Stimulated activated CD8-positive, alpha-beta memory T cell treated with anti-CD3 and anti-CD28 coated beads, Interleukin-4, amount 100 ng/mL, for 4 hours (primary cell): Measurements from ENCODE around the gene PKP1.

Experiments used
- DNase-seq, 2 donors: peaks; one replicate each; pipeline ENCODE4 v3.0.0-alpha.2; 2020; ENCODE audit warnings: low read depth in 2 of 2, low spot score in 1 of 2

Gene PKP1

DNA sequence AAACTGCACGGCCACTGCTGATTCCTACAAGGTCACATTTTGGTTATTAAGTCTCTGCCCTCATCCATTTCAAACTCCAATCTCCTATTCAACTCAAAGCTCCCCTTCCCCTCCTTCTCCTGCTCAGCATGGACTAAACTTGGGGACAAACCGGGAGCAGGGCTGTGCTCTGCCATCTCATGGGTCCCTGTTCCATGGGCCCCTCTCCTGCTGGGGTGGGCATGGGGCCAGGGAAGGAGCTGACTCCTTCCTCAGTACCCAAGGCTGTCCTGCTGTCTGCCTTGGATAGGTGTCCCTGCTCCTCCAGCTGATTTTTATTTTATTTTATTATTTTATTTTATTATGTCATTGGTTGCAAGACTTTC is 67.0 kb downstream of the PKP1 start:
- no peak for DNase-seq

DNA sequence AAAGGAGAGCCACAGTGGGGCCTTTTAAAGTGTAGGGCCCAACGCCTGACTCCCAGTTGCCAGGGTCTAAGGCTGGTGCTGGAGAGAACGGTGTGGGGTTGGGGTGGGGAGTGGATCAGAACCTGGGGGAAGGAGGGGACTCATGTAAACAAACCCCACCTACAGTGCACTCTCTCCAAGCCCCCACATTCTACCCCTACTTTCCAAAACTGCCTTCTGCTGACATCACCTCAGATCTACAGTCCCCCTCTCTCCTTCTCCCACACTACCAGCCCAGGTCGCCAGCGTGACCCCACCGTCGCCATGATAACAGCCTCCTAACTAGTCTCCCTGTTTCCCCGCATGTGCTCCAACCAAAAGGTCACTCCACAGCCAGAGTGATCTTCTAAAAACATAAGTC is 67.6 kb downstream of the PKP1 start:
- no peak for DNase-seq

DNA sequence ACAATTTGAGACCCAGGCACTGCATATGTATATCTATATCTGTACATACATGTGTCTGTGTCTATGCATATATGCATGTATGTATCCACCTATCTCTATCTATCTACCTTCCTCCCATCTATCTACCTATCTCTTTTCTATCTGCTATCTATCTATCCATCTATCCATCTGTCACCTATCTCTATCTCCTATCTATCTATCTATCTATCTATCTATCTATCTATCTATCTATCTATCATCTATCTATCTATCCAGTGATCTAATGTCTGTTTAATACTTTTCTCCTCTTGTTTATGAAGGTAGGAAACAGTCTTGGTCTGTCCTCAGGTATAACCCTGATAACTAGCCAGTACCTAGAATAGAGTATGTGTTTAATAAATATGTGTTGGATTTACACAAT is 68.3 kb downstream of the PKP1 start:
- no peak for DNase-seq

DNA sequence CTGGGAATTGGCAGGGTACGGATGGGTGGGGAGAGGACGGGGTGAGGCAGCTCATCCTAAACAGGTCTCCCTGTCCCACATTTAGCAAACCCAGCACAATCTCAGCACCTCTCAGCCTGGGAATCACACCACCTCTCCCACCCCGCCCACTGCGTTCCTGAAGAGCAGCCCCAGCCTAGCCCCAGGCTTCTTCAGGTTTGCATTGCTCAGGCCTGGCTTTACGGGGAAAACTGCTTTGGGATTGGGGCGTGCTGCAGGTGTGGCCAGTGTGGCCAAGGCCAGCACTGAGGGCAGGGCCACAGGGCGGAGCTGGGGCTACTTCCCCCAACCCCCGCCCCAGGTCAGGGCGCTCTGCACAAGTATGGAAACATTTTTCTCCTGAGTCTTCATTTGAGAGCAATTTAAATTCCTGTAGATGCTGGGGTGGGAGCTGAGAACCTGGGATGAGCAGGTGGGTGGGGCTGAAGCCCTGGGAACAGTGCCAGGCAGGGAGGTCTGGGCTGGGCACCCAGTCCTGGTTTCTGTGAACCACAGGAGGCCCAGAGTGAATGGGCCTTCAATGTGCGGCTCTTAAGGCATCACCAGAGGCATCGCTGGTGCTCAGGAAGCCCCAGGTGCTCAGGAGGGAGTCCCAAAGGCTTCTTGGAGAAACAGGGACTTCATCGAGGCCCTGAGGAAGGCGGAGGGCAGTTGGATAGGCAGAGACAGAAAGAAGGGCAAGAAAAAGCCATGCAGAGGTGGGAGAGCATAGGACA is 70.1 kb downstream of the PKP1 start:
- no peak for DNase-seq

DNA sequence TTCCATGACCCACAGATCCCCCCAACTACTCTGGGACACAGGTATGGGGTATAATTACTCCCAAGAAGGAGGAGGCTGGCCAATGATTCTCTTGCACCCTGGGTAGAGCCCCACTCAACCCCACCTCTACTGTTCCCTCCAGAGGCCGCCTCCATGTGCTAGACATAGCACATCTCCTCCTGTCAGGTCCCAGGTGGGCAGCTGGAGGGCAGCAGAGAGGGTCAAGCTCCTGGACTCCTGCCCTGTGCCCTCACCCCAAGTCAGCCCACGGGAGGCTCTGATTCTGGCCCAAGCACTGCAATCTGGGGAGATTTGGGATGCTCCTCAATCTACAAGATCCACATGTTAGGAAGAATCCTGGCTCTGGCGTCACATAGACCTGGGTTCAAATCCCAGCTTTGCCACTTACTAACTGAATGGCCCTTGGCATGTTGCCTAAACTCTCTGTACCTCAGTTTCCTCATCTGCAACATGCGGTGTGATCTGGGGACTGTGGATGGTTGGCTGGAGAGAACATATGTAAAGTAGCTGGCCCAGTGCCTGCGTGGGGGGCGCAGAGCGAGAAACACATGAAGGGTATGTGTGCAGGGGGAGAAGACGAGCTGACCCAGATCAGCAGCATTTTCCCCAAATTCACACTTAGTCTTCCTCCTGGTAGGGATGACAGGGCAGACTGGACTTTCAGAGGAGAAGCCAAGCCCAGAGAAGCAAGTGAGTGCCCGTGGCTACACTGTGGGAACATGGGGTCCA is 71.0 kb downstream of the PKP1 start:
- DNase-seq, result no peak

DNA sequence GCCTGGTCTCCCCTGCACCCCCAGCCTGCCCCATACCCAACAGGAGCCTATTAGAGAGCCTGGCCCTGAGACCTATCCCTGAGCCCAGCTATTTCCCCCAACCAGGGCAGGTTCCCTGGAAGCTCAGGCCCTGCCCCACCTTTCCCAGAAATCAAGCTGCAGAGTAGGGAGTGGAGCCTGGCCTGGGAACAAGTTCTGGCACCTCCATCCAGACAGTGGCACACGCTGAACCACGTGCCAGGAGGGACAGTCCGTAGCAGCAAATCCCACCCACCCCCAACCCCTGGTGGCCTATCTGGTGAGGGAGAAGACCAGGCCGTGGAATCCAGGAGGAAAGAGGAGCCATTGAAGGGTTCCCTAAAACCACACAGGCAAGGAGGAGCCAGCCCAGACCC is 71.6 kb downstream of the PKP1 start:
- no peak for DNase-seq

DNA sequence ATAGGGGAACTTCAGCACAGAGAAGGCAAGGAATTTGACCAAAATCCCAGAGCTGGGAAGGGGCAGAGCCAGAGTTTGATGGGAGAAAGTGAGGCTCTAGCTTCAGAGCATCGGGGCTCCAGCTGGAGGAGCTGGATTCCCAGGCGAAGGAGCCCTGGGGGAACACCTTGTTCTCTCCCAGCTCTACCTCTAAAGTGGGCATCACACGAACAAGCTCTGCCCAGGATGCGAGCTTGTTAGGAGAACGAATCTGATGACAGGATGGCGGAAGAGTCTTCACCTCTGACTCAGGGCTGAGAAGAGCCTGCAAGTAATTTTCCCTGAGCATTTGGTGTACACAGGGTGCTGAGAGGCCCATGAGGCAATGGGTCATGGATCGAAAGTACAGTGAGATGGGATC is 72.2 kb downstream of the PKP1 start:
- DNase-seq, result no peak

DNA sequence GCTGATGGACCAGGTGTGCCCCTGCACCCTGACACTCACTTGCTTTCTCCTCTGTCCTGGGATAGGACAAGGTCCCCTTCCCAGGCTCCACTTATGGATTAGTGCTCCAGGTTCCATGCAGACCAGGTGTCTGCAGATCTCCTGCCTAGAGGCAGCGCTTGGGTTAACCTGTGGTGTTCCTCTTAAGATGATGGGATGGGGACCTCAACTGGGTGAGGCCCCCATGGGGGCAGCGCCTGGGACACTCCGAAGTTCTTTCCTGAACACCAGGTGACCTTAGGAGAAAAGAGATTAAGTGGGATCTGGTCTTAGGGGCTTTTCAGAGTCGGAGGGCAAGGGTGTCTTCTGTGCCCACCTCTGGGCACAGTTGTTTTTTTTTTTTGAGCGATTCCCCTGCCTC is 72.9 kb downstream of the PKP1 start:
- no peak for DNase-seq

DNA sequence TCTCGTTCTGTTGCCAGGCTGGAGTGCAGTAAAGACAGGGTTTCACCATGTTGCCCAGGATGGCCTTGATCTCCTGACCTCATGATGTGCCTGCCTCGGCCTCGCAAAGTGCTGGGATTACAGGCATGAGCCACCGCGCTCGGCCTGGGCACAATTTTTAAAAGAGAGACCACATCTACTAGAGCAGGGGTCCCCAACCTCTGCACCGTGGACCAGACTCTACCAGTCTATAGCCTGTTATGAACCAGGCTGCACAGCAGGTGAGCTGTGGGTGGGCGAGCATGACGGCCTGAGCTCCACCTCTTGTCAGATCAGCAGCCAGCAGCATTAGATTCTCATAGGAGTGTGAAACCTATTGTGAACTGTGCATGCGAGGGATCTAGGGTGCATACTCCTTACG is 73.4 kb downstream of the PKP1 start:
- no peak for DNase-seq

DNA sequence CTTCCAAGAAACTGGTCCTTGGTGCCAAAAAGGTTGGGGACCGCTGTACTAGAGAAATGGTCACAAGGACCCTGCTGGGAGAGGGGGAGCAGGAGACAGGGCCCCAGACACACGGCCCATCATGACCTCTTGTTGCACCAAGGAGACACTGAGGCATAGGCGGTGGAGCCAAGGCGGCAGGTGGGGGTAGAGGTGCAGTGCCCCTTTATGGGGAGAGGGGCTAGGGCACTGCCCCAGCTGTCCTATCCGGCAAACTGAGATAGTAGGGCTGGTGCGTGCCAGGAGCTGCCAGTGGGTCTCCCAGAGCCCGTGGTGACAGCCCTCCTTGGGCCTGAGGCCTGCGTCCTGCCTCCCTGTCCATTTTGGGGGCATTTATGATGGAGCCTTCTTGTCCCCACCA is 73.9 kb downstream of the PKP1 start:
- DNase-seq, result no peak

DNA sequence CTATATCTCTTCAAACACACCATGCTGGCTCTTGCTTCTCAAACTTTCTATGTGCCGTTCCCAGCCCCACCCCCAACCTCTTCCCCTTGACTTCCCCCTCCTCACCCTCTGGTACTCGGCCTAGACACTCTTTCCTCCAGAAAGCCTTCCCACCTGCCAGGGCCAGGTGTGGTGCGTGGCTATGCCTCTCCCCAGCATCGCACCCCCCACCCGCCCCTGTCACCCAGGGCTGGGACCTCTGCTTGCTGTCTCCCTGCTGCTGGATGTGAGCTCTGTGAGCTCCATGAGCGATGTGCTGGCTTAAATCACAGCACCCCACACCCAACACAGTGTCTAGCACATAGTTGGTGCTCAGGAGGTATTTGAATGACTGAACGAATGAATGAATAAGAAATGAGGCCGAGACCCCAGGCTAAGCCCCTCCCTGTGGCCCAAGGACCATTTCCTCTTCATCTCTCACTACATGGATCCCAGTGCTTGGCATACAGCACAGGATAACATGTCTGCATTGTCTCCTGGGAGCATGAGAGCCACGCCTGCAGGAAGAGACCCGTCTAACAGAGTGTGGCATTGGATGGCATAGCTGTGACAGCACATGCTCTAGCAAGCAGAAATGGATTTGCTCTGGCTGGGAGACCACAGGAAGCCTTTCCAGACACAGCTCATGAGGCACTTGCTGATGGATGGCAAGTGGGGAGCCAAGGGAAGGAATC is 74.5 kb downstream of the PKP1 start:
- DNase-seq, result no peak

DNA sequence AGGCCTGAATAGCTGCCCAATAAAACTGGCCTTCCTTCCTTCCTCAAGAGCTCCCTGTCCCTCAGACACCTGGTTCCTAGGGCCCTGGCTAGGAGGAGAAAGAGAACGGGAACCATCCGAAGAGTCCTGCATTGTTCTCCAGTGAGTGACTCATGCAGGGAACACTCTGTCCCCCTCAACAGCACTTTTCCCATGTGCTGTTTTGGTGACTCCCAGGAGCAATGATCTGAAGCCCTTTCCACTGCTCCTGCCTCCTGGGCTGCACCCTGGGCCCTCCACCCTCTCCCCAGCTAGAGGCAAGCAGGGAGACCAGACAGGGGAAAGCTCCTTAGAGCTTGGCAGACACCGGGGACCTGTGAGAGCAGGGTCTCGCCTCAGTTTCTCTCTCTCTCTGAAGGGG is 75.3 kb downstream of the PKP1 start:
- no peak for DNase-seq

DNA sequence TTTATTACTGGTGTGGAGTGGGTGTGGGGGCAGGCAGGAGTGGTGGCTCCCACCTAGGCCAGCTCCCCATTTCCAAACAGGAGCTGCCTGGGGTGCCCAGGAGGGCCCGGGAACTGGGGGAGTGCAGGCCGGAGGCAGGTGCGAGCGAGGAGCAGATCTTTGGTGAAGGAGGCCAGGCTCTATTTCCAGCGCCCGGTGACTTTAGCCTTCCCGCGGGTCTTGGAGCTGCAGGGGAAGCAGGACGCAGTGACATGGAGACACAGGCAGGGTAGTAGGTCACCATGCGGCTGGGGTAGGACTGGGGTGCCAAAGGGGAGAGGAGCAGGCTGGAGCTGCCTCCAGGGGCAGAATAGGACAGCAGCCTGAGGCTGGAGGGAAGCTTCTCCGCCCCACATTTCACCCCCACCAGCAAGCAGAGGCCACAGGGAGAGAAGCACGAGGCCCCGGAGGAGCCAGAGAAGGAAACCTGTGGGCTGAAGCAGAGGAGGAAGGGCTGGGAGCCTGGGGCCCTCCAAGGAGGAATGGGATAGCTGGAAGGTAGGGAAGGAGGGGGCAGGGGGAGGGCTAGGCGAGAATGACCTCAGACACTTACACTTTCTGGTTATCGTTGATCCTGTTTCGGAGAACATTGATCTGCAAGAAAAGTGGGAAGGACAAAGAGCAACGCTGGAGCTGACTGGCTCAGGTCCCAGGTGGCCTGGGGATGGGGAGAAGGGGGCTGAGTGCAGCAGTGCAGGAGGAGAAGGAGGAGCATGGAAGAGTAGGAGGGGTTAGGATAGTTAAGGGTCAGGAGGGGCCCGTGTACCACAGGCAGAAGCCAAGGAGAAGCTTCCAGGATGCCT is 75.9 kb downstream of the PKP1 start:
- DNase-seq, result no peak

DNA sequence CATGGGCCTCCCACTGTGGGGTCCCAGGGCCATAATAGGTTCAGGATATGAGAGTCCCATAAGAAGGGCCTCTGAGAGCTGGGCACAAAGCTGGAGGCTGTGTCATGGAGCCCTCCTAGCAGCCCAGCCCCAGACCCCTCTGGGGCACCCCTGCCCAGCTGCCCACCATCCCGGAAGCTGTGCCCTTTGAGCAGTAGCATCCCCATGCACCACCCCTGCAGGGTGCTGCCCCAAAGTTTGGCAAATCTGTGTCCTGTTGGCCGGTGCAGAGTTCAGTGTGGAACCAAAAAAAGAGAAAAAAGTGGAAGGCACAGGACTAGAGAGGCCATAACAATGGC is 76.5 kb downstream of the PKP1 start:
- no peak for DNase-seq

DNA sequence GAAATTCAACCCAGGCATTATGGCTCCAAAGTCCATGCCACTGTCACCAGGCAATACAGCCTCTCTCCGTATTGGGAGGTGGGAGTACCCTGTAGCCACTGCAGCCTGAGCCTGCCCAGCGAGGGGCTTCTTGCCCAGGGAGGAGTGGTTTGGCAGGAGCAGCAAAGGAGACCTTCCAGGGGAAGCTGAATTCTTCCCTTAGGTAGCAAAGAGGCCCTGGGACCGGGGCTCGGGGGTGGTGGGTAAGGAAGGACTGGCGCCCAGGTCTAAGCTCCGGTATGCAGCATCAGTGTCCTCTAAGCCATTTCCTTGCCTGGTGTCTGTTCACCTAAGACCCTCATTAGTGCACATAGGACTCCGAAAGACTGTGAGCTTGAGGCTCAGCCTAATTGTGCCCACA is 77.2 kb downstream of the PKP1 start:
- no peak for DNase-seq

DNA sequence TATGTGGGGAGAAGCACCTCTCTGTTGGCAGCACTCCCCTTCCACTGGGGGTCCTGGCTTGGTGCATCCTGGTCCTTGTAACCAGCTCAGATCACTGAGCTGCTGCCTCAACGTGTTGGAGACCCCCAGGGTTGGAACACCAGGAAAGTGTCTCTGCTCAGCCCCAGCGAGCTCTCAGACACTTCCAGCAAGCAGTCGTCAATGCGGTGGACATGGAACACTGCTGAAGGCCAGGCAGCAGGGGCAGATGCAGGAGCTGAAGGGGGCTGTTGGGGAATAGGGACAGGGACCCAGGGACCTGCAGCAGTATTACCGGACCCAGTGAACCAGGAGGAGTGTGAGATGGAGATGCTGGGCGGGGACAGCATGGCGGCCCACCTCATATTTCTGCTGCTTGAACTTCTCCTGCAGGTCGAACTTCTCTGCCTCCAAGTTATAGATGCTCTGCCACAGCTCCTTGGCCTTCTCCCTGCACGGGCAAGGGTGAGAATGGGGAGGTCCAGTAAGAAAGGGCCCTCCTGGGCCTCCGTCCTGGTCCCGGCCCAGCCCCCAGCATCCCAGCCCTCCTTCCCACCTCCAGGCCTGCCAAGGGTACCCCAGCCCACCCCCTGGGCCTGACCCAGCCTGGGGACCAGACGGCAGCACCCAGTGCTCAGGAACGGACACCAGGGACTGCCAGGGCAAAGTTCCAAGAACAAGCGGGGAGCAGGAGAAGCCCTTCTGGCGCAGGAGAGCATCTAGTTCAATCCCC is 77.8 kb downstream of the PKP1 start:
- no peak for DNase-seq

DNA sequence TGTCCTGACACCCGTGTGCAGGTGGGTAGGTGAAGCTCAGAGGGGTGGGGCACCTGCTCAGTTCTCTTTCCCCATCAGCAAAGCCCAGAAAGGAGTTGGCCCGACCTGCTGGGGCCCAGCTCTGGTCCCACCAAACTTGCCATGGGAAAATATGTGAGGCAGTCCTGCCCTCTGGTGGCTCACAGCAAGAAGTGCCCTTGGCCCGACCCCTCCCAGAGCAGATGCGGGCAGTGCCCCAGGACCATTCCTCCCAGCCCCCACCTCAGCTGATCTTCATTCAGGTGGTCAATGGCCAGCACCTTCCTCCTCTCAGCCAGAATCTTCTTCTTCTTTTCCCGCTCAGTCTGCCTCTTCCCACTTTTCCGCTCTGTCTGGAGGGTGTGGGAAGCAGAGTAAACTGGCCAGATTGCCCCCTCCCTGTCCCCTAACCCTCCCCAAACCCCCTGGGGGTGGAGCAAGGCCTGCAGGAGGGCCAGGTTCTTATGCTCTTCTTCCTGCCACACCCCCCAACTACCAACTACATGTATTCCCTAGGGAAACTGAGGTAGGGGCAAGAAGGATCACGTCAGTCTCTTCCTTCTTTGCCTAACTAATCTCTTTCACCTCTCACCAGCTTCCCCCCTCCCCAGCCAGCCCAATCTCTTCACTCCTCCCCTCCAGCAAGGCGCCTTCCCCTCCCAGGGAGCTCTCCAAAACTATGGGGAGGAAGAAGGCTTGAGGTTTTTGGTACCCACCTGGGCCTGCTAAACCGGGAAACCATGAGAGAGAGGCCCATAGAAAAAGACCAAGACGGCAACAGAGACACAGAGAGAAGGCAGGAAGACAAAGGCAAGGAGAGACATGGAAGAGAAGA is 78.6 kb downstream of the PKP1 start:
- no peak for DNase-seq

DNA sequence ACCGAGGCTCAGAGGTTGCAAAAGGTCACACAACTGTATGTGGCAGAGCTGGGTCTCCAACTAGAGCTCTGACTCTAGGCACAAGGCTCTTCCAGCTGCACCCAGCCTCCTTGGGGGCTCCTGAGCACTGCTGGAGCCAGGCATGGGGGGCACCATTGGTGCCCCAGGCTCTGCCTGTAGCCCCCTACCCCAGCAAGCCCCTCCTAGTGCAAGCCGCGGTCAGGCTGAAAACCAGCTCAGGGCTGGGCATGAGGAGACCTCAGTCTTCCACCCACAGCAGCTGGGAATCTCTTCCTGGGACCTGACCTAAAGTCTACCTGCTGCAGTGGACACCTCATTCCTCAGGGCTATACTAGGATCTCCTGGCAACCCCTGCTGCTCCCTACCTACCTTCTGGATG is 79.6 kb downstream of the PKP1 start:
- DNase-seq, result no peak

DNA sequence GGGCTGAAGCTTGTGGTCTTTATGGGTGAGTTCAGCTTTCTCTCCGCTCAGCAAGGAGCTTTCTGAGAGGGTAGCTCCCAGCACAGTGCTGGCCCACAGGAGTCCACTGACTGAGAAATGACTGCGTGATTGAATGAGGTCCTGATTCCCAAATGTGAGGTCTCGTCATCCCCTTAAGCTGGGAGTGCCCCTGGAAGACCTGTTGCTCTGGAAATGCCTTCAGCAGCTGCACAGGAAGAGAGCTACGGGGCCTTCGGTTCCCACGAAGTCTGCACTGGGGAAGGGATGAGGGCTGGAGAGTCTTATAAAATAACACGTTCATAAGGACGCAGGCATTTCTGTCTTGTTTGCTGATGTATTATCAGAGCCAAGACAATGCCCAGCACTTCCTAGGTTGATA is 80.2 kb downstream of the PKP1 start:
- DNase-seq, result no peak

DNA sequence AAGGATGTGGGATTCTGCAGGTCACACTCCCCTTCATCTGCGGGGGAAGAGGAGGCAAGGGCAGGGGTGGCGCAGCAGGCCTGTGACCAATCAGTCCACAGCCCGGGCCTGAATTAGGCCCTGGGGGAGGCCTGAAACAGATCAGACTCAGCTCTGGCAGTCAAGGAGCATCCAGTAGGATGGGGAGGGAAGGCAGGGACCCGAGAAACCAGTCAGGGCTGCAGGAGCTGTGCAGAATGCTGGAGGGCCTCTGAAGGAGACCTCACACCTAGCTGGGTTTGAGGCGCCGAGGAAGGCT is 81.5 kb downstream of the PKP1 start:
- no peak for DNase-seq
